ENCODE data around the gene CCDC177. TPM values are rescaled to one million over a fixed set of nuclear protein-coding genes. Genes with fewer than 3 reads are reported as not detected.

CCDC177 gene
- total RNA-seq, 2 experiments from 2014 or later, result not detected

DNA sequence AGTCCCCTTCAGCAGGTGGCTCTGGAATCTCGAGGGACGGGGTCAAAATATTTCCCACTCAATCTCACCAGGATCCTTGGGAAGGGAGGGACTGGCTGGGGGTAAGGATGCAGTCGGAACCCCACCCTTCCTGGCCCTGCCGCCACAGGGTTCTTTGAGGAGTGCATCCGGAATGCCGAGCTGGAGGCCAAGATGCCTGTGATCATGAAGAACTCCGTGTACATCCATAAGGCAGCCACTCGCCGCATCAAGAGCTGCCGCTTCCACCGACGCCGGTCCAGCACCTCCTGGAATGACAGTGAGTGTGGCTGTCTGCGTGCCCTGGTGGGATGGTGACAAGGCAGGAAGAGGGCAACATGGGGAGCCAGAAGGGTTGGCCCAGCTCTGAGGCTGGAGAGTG, 47.0 kb downstream of the CCDC177 start:
- no peaks in the 10 kb centered on the region for H3K4me1 Mint-ChIP-seq
- H3K27ac Mint-ChIP-seq, result no peak overlapping the region
- H3K4me3 Mint-ChIP-seq, result no peak overlapping the region
- DNase-seq (no peak), ATAC-seq (ENCODE audit: low read depth) (no peak)
- H3K9me3 Mint-ChIP-seq, result no peaks in the 10 kb centered on the region
- POLR2A ChIA-PET, result no interaction called here
- H3K36me3 Mint-ChIP-seq, result no peaks in the 10 kb centered on the region
- peaks cover 23% of the 10 kb centered on the region for H3K27me3 Mint-ChIP-seq

DNA sequence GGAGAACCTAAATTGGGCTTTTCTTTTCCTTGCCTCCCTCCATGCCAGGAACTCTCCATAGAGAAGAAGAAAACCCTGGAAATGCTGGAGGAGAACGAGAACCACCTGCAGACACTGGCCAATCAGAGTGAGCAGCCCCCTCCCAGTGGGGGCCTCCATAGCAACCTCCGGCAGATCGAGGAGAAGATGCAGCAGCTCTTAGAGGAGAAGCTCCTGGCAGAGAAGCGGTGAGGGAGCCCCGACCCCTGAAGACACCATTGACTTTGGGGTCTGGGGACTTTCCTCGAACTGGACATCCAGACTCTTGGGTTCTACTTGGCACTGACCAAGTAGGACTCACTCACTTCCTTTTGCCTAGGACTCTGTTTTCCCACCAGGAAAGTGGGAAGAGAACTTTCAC, 48.8 kb downstream of the CCDC177 start:
- POLR2A ChIA-PET, result no interaction called here
- no peaks in the 10 kb centered on the region for H3K36me3 Mint-ChIP-seq
- no peak overlapping the region for H3K4me3 Mint-ChIP-seq
- H3K27me3 Mint-ChIP-seq, result peaks cover 13% of the 10 kb centered on the region
- ATAC-seq (ENCODE audit: low read depth) (no peak), DNase-seq (no peak)
- H3K4me1 Mint-ChIP-seq, result no peaks in the 10 kb centered on the region
- H3K9me3 Mint-ChIP-seq, result no peaks in the 10 kb centered on the region
- H3K27ac Mint-ChIP-seq, result no peak overlapping the region

DNA sequence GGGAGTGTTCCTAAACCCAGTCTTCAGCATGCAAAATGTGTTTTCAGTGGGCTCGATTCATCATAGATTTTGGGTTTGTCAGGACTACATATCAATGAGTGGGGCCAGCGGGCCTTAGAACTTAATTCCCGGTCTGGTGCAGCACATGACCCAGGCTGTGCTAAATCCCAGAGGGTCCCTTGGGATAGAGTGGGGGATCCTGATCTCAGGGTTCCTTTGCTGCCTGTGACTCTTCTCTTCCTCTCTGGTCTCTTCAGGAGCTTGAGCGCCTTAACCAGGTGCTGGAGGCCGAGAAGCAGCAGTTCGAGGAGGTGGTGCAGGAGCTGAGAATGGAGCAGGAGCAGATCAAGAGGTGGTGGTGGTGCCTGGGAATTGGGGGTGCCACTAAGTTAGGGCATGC, 52.6 kb downstream of the CCDC177 start:
- Mint-ChIP-seq H3K9me3 (no peaks in the 10 kb centered on the region), H3K4me3 (no peak overlapping the region), H3K27me3 (peaks cover 25% of the 10 kb centered on the region), H3K4me1 (no peaks in the 10 kb centered on the region), H3K36me3 (no peaks in the 10 kb centered on the region), H3K27ac (no peak overlapping the region)
- POLR2A ChIA-PET, result no interaction called here
- ATAC-seq (ENCODE audit: low read depth) (no peak), DNase-seq (no peak)

Other genes with a start within 250 kb of the CCDC177 start
- 100 to 1,000 TPM; 226 to 233 TPM for gene ERH, start 176.6 kb downstream of the CCDC177 start, total RNA-seq
- 10 to 100 TPM; 39.8 to 40.5 TPM for gene SLC39A9, start 176.2 kb downstream of the CCDC177 start, total RNA-seq
- gene PLEKHD1, start 90.1 kb downstream of the CCDC177 start, total RNA-seq, result under 1 TPM; 0.08 to 0.11 TPM
- gene SUSD6, start 36.7 kb upstream of the CCDC177 start, total RNA-seq, result 10 to 100 TPM; 42.9 to 44.5 TPM
- 100 to 1,000 TPM; 565 to 587 TPM for gene SRSF5, start 192.3 kb upstream of the CCDC177 start, total RNA-seq
- gene SLC10A1, start 222.4 kb upstream of the CCDC177 start, total RNA-seq, result not detected